Ovary (tissue), 9 donors: ENCODE measurements around the gene STIP1. TPM values are rescaled to one million over a fixed set of nuclear protein-coding genes. Genes with fewer than 3 reads are reported as not detected.

Source experiments
- DNase-seq, 5 donors: peaks; one replicate each; pipeline ENCODE4 v3.0.0-alpha.2; 2019 to 2020
- H3K27ac ChIP-seq, 2 donors: fragments of 200-600 bp; one replicate each; pipeline versions ENCODE4 v1.5.1 to v1.8.0; 2019 to 2022
- H3K27me3 ChIP-seq: fragments of 200-600 bp; one replicate; pipeline ENCODE4 v1.8.0; 2022
- H3K36me3 ChIP-seq: fragments of 200-600 bp; sonication (generic); one replicate; pipeline ENCODE4 v1.5.1; 2019
- H3K4me1 ChIP-seq: one replicate; pipeline ENCODE4 v1.8.1; 2013; ENCODE audit warnings: mild to moderate bottlenecking, moderate library complexity; ENCODE audit not compliant: insufficient read depth
- H3K4me3 ChIP-seq: fragments of 200-600 bp; sonication (generic); one replicate; pipeline ENCODE4 v1.5.1; 2017
- H3K9me3 ChIP-seq, 2 donors: fragments of 200-600 bp in 1 of 2; sonication (generic) in 1 of 2; one replicate each; pipeline versions ENCODE4 v1.5.1 to v1.8.1; 2013 to 2019; ENCODE audit warnings: mild to moderate bottlenecking in 1 of 2, moderate library complexity in 1 of 2
- CTCF ChIP-seq, 3 donors: fragments of 450-650 bp in 2 of 3; fragments of 200-600 bp in 1 of 3; IDR thresholded peaks; one replicate each; pipeline versions ENCODE4 v1.5.1 to v1.8.0; 2016 to 2022; ENCODE audit warnings: antibody characterized with exemption in 3 of 3, mild to moderate bottlenecking in 1 of 3
- EP300 ChIP-seq: sonication (generic); formaldehyde crosslinking; IDR thresholded peaks from one replicate; pipeline ENCODE4 v1.6.1; 2017; ENCODE audit warnings: antibody characterized with exemption
- POLR2A ChIP-seq: fragments of 450-650 bp; IDR thresholded peaks from one replicate; pipeline ENCODE4 v1.6.1; 2017; ENCODE audit warnings: antibody characterized with exemption, mild to moderate bottlenecking, moderate library complexity
- WGBS, 3 donors: extraction: QIAGEN DNeasy Blood & Tissue Kit in 1 of 3; methylation state at CpG; one replicate each; pipeline versions ENCODE4 v1.1.5 to v1.1.7; 2013 to 2017; 5-methylcytosine and 5-hydroxymethylcytosine counted together
- intact Hi-C, 4 donors: fragments of 100-400 bp; cut with DNase I; formaldehyde crosslinking; loops; one replicate each; pipeline versions ENCODE4 v1.11.0 to v1.15.1; 2022 to 2023
- polyA plus RNA-seq, 2 donors: library from polyadenylated mRNA; stranded (reverse); fragments of 200-250 nt in 1 of 2; fragments of 350-450 nt in 1 of 2; fragmentation: Illumina TruSeq in 1 of 2; extraction: RNeasy Lipid Tissue Mini Kit (QIAGEN cat#74804) in 1 of 2; gene quantifications; one replicate each; pipeline ENCODE4 v1.2.3, GENCODE V29; 2013 to 2014
- total RNA-seq, 7 donors: library from RNA; depleted of rRNA in 2 of 7; stranded (reverse); fragments of >200 nt in 2 of 7; fragmentation: NEBNext Ultra II Directional in 3 of 7; extraction: Animal tissue kit (Norgen Biotek cat#: 25700) in 3 of 7; gene quantifications; one replicate each; pipeline versions ENCODE4 v1.1.0 to v1.2.4, GENCODE V29; 2016 to 2023
- donor health status: DM: no; HTN: no; CAD: no; lungs with moderate emphysema.
- donor health status: DM: no; HTN: no; CAD: no.
- donor health status: Bipolar disorder and iron deficiency.
- donor health status: DM: yes; HTN: yes; CAD: no.
- donor health status: DM: no; HTN: no; CAD: no.
- donor health status: DM: yes; HTN: yes; CAD: no.

STIP1 gene
- total and polyA plus RNA-seq, 9 donors = 48.4 to 238 (median 111) TPM

DNA sequence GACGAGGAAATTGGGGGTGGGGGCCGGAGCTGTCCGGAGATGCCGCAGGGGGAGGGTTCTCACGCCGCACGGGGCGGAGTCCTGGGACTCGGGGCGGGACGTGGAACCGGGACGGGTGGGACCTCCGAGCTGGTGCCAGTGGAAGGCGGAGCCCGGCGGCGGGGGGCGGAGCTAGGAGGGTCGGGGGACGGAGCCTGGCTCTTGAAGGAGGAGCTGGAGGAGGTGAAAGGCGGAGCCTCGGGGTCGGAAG lies 55.2 kb downstream of the STIP1 start:
- Histone ChIP-seq H3K4me3 (peak overlapping the region; percentile 96), H3K9me3 (no peaks in the 10 kb centered on the region), H3K4me1 (peaks cover 13% of the 10 kb centered on the region), H3K27ac (peak overlapping the region; percentile 89 to 99), H3K27me3 (no peaks in the 10 kb centered on the region), H3K36me3 (no peaks in the 10 kb centered on the region)
- DNase-seq = peak in 3 of 5 donors; percentile 100
- intact Hi-C loops = loop anchor here in 1 of 4 donors (1.0 to 5.0 kb wide), 2 partner anchors 29 to 66 kb away; partner anchors contain the start of gene ESRRA
- WGBS, 3 donors = 0 to 1% (median 1%) methylated on average over 20 to 24 of the region's 24 CpGs
- no peak for TF ChIP-seq EP300
- no peak for TF ChIP-seq POLR2A
- no peak for TF ChIP-seq CTCF (IDR thresholded peaks at IDR 0.05)

- 0 to 1% (median 0%) methylated on average over 56 to 63 of the region's 63 CpGs for WGBS, 3 donors
- H3K36me3 ChIP-seq = no peaks in the 10 kb centered on the region
- H3K27me3 ChIP-seq = no peaks in the 10 kb centered on the region
- H3K4me3 ChIP-seq = peak overlapping the region; percentile 96
- H3K4me1 ChIP-seq = peaks cover 14% of the 10 kb centered on the region
- H3K27ac ChIP-seq = peak overlapping the region; percentile 39 to 89
- intact Hi-C loops = loop anchor here in 1 of 4 donors (1.0 to 5.0 kb wide), 2 partner anchors 29 to 66 kb away; partner anchors contain the start of gene ESRRA
- TF ChIP-seq EP300 (no peak), CTCF (IDR thresholded peaks at IDR 0.05) (no peak), POLR2A (peak; percentile 51)
- DNase-seq = peak in 4 of 5 donors; percentile 70 to 100 (median 90)
- no peaks in the 10 kb centered on the region for H3K9me3 ChIP-seq
Observed at GRCh38 chr11:64241491-64242374, 55.8 kb downstream of the STIP1 start.

GRCh38 chr11:64243236-64243854 lies 57.4 kb downstream of the STIP1 start:
- H3K36me3 ChIP-seq = no peaks in the 10 kb centered on the region
- DNase-seq = no peak
- TF ChIP-seq EP300 (no peak), POLR2A (no peak), CTCF (IDR thresholded peaks at IDR 0.05) (no peak)
- H3K4me1 ChIP-seq = peaks cover 14% of the 10 kb centered on the region
- no peaks in the 10 kb centered on the region for H3K9me3 ChIP-seq
- 76 to 82% (median 81%) methylated on average over 8 of the region's 8 CpGs for WGBS, 3 donors
- H3K27me3 ChIP-seq = no peaks in the 10 kb centered on the region
- intact Hi-C loops = loop anchor here in 1 of 4 donors (5.0 kb wide), 1 partner anchor 64 kb away; the partner anchor contains the start of gene ESRRA
- H3K4me3 ChIP-seq = no peak overlapping the region
- H3K27ac ChIP-seq = no peak overlapping the region

GRCh38 chr11:64244107-64244506 lies 58.1 kb downstream of the STIP1 start:
- no peak for DNase-seq
- H3K4me1 ChIP-seq = peaks cover 14% of the 10 kb centered on the region
- H3K27me3 ChIP-seq = no peaks in the 10 kb centered on the region
- TF ChIP-seq CTCF (IDR thresholded peaks at IDR 0.05) = no peak
- no peak for TF ChIP-seq EP300
- no peak for TF ChIP-seq POLR2A
- H3K27ac ChIP-seq = no peak overlapping the region
- WGBS, 3 donors = 43 to 58% (median 49%) methylated on average over 5 of the region's 5 CpGs
- H3K9me3 ChIP-seq = no peaks in the 10 kb centered on the region
- intact Hi-C loops = loop anchor here in 1 of 4 donors (5.0 kb wide), 1 partner anchor 63 kb away; the partner anchor contains the start of gene ESRRA
- no peak overlapping the region for H3K4me3 ChIP-seq
- H3K36me3 ChIP-seq = no peaks in the 10 kb centered on the region
